ENCODE results near the gene FBXW11.

- TF ChIP-seq CTCF (IDR thresholded peaks at IDR 0.05) = no peak
- TF ChIP-seq POLR2A (IDR thresholded peaks at IDR 0.05) = no peak
Measured at GRCh38 chr5:171927345-171927941, 79.0 kb downstream of the FBXW11 start.

Data from adrenal gland (tissue), 5 donors.